HEK293 (cell line): ENCODE measurements around the gene ZFAND2B.

Experiments used
- ATF2 ChIP-seq: fragments of 450-650 bp; formaldehyde crosslinking; IDR thresholded peaks from 2 replicates; pipeline ENCODE4 v1.5.1; 2016; ENCODE audit warnings: missing biosample characterization, missing genetic modification characterization, low read depth
- HOXC10 ChIP-seq: sonication (generic); formaldehyde crosslinking; IDR thresholded peaks from 2 replicates; pipeline ENCODE4 v1.8.1; 2023; ENCODE audit warnings: mild to moderate bottlenecking, missing genetic modification reagents
- KLF10 ChIP-seq: fragments of 450-650 bp; IDR thresholded peaks from 2 replicates; pipeline ENCODE4 v1.5.1; 2018; ENCODE audit warnings: missing biosample characterization, mild to moderate bottlenecking, missing genetic modification characterization
- PRDM6 ChIP-seq: fragments of 450-650 bp; formaldehyde crosslinking; IDR thresholded peaks from 2 replicates; pipeline ENCODE4 v1.5.1; 2017; ENCODE audit warnings: missing biosample characterization, missing genetic modification characterization
- SALL2 ChIP-seq: fragments of 450-650 bp; formaldehyde crosslinking; IDR thresholded peaks from 2 replicates; pipeline ENCODE4 v1.5.0; 2017; ENCODE audit warnings: missing biosample characterization, mild to moderate bottlenecking, missing genetic modification characterization, borderline replicate concordance
- TRIM28 ChIP-seq: IDR thresholded peaks from 2 replicates; pipeline ENCODE4 v1.6.1; 2011; ENCODE audit warnings: low read length, control low read depth, borderline replicate concordance
- ZBTB20 ChIP-seq: fragments of 450-650 bp; formaldehyde crosslinking; IDR thresholded peaks from 2 replicates; pipeline ENCODE4 v1.5.1; 2016; ENCODE audit warnings: missing biosample characterization, missing genetic modification characterization
- ZBTB7A ChIP-seq: fragments of 450-650 bp; formaldehyde crosslinking; IDR thresholded peaks from 2 replicates; pipeline ENCODE4 v1.5.1; 2016; ENCODE audit warnings: low read depth, missing biosample characterization, missing genetic modification characterization
- ZFP3 ChIP-seq: fragments of 450-650 bp; formaldehyde crosslinking; IDR thresholded peaks from 2 replicates; pipeline ENCODE4 v1.5.1; 2016; ENCODE audit warnings: low read depth, missing biosample characterization, missing genetic modification characterization
- ZNF10 ChIP-seq: fragments of 450-650 bp; formaldehyde crosslinking; IDR thresholded peaks from 2 replicates; pipeline ENCODE4 v1.5.1; 2017; ENCODE audit warnings: missing biosample characterization, missing genetic modification characterization
- ZNF138 ChIP-seq: fragments of 450-650 bp; formaldehyde crosslinking; IDR thresholded peaks from 2 replicates; pipeline ENCODE4 v1.5.1; 2016; ENCODE audit warnings: missing biosample characterization, missing genetic modification characterization, borderline replicate concordance
- ZNF146 ChIP-seq: fragments of 450-650 bp; formaldehyde crosslinking; IDR thresholded peaks from 2 replicates; pipeline ENCODE4 v1.5.1; 2016; ENCODE audit warnings: missing biosample characterization, missing genetic modification characterization
- ZNF148 ChIP-seq: fragments of 450-650 bp; formaldehyde crosslinking; IDR thresholded peaks from 2 replicates; pipeline ENCODE4 v1.5.0; 2017; ENCODE audit warnings: missing biosample characterization, missing genetic modification characterization, borderline replicate concordance
- ZNF184 ChIP-seq: fragments of 450-650 bp; IDR thresholded peaks from 2 replicates; pipeline ENCODE4 v1.5.1; 2018; ENCODE audit warnings: missing biosample characterization, mild to moderate bottlenecking, missing genetic modification characterization
- ZNF362 ChIP-seq: fragments of 450-650 bp; formaldehyde crosslinking; IDR thresholded peaks from 2 replicates; pipeline ENCODE4 v1.5.1; 2016; ENCODE audit warnings: missing biosample characterization, missing genetic modification characterization
- ZNF391 ChIP-seq: fragments of 450-650 bp; formaldehyde crosslinking; IDR thresholded peaks from 2 replicates; pipeline ENCODE4 v1.5.1; 2016; ENCODE audit warnings: low read depth, missing biosample characterization, missing genetic modification characterization, borderline replicate concordance
- ZNF433 ChIP-seq: fragments of 450-650 bp; formaldehyde crosslinking; IDR thresholded peaks from 2 replicates; pipeline ENCODE4 v1.5.1; 2016; ENCODE audit warnings: missing biosample characterization, missing genetic modification characterization, low read depth
- ZNF48 ChIP-seq: fragments of 450-650 bp; formaldehyde crosslinking; IDR thresholded peaks from 2 replicates; pipeline ENCODE4 v1.5.1; 2016; ENCODE audit warnings: missing biosample characterization, missing genetic modification characterization
- ZNF501 ChIP-seq: fragments of 450-650 bp; formaldehyde crosslinking; IDR thresholded peaks from 2 replicates; pipeline ENCODE4 v1.5.1; 2016; ENCODE audit warnings: missing biosample characterization, missing genetic modification characterization
- ZNF518A ChIP-seq: fragments of 450-650 bp; formaldehyde crosslinking; conservative IDR thresholded peaks from 2 replicates; pipeline ENCODE4 v1.5.1; 2016; ENCODE audit warnings: low read depth, missing biosample characterization, missing genetic modification characterization
- ZNF561 ChIP-seq: fragments of 450-650 bp; IDR thresholded peaks from 2 replicates; pipeline ENCODE4 v1.5.1; 2018; ENCODE audit warnings: missing biosample characterization, missing genetic modification characterization, borderline replicate concordance
- ZNF571 ChIP-seq: fragments of 450-650 bp; formaldehyde crosslinking; IDR thresholded peaks from 2 replicates; pipeline ENCODE4 v1.5.0; 2017; ENCODE audit warnings: missing biosample characterization, missing genetic modification characterization
- ZNF580 ChIP-seq: fragments of 450-650 bp; formaldehyde crosslinking; IDR thresholded peaks from 2 replicates; pipeline ENCODE4 v1.5.1; 2016; ENCODE audit warnings: missing biosample characterization, missing genetic modification characterization
- ZNF585B ChIP-seq: fragments of 450-650 bp; formaldehyde crosslinking; IDR thresholded peaks from 2 replicates; pipeline ENCODE4 v1.5.1; 2016; ENCODE audit warnings: missing biosample characterization, missing genetic modification characterization
- ZNF596 ChIP-seq: fragments of 450-650 bp; IDR thresholded peaks from 2 replicates; pipeline ENCODE4 v1.5.0; 2018; ENCODE audit warnings: missing biosample characterization, mild to moderate bottlenecking, missing genetic modification characterization, moderate library complexity
- ZNF621 ChIP-seq: fragments of 450-650 bp; formaldehyde crosslinking; IDR thresholded peaks from 2 replicates; pipeline ENCODE4 v1.5.1; 2017; ENCODE audit warnings: missing biosample characterization, missing genetic modification characterization
- ZNF76 ChIP-seq: fragments of 450-650 bp; formaldehyde crosslinking; IDR thresholded peaks from 2 replicates; pipeline ENCODE4; 2016; ENCODE audit warnings: low read depth, missing biosample characterization, missing genetic modification characterization, borderline replicate concordance
- ZXDB ChIP-seq: fragments of 450-650 bp; formaldehyde crosslinking; IDR thresholded peaks from 2 replicates; pipeline ENCODE4 v1.5.1; 2016; ENCODE audit warnings: missing biosample characterization, missing genetic modification characterization

ZFAND2B gene

GRCh38 chr2:219177552-219178376, 28.8 kb upstream of the ZFAND2B start, which contains the start of gene RETREG2 (continued):
- no peak for TF ChIP-seq ZNF580 (tag by site-specific recombination)
- TF ChIP-seq TRIM28 = 0 out of 2 replicates have a peak, but pooled peaks have one; percentile 33
- no peak for TF ChIP-seq ZNF596 (tag by site-specific recombination)
- no peak for TF ChIP-seq ZBTB7A (tag by site-specific recombination)
- TF ChIP-seq ZFP3 = no peak
- TF ChIP-seq SALL2 (tag by site-specific recombination) = no peak
- TF ChIP-seq ZNF146 (tag by site-specific recombination) = no peak
- peak; percentile 33; the same call in 1 of the 2 replicates for TF ChIP-seq ZNF10 (tag by site-specific recombination)
- no peak for TF ChIP-seq ATF2 (tag by site-specific recombination)
- TF ChIP-seq ZNF571 (tag by site-specific recombination) = no peak
- no peak for TF ChIP-seq ZNF184 (tag by site-specific recombination)
- TF ChIP-seq ZNF621 = no peak
- no peak for TF ChIP-seq ZNF433 (tag by site-specific recombination)
- no peak for TF ChIP-seq ZNF518A
- peak; percentile 58; the same call in 1 of the 2 replicates for TF ChIP-seq KLF10 (tag by site-specific recombination)
- no peak for TF ChIP-seq ZNF501
- TF ChIP-seq HOXC10 (CRISPR knock-in tag) = no peak
- TF ChIP-seq ZNF76 (tag by site-specific recombination) = peak; percentile 60; the same call in 1 of the 2 replicates
- no peak for TF ChIP-seq ZNF585B (tag by site-specific recombination)
- TF ChIP-seq ZNF148 = no peak
- TF ChIP-seq ZNF138 = no peak
- TF ChIP-seq ZNF561 (tag by site-specific recombination) = no peak
- TF ChIP-seq ZNF391 (tag by site-specific recombination) = no peak
- TF ChIP-seq PRDM6 = no peak
- TF ChIP-seq ZNF362 = no peak
- no peak; the same call in 1 of the 2 replicates for TF ChIP-seq ZXDB (tag by site-specific recombination)
- no peak for TF ChIP-seq ZNF48 (tag by site-specific recombination)
- peak; percentile 86 for TF ChIP-seq ZBTB20 (tag by site-specific recombination)
